HepG2 (cell line): ENCODE data around the gene ZBTB20. TPM values are rescaled to one million over a fixed set of nuclear protein-coding genes. Genes with fewer than 3 reads are reported as not detected.
A peak's percentile ranks its signal among the peaks of the same experiment; 100 is the strongest.

Source experiments
- DR1 ChIP-seq: sonication (generic); formaldehyde crosslinking; IDR thresholded peaks from 2 replicates; pipeline ENCODE4 v1.8.0; 2021; ENCODE audit warnings: mild to moderate bottlenecking, missing genetic modification reagents, inconsistent platforms
- HNF4G ChIP-seq, 2 experiments: sonication (generic) in 1 of 2; formaldehyde crosslinking in 1 of 2; IDR thresholded peaks; 2 replicates each; pipeline versions ENCODE4 v1.4.0 to v1.6.1; 2011 to 2020; ENCODE audit warnings: borderline replicate concordance in 2 of 2, low read depth in 2 of 2, mild to moderate bottlenecking in 2 of 2, low read length in 1 of 2, missing genetic modification reagents in 1 of 2, moderate library complexity in 1 of 2
- POLR2G ChIP-seq: fragments of 200-400 bp; formaldehyde crosslinking; IDR thresholded peaks from 2 replicates; pipeline ENCODE4 v1.6.1; 2018; ENCODE audit warnings: mild to moderate bottlenecking, low read depth, low read length, moderate library complexity
- TMF1 ChIP-seq: sonication (generic); formaldehyde crosslinking; IDR thresholded peaks from 2 replicates; pipeline ENCODE4 v1.8.1; 2022; ENCODE audit warnings: low read depth, missing genetic modification reagents
- ZIK1 ChIP-seq: sonication (generic); formaldehyde crosslinking; IDR thresholded peaks from 2 replicates; pipeline ENCODE4 v1.5.0; 2020; ENCODE audit warnings: mild to moderate bottlenecking, low read depth, missing genetic modification reagents, borderline replicate concordance
- polyA plus RNA-seq, 8 experiments: library from polyadenylated mRNA; depleted of rRNA in 3 of 8; stranded (reverse) in 7 of 8; unstranded in 1 of 8; fragments of >200 nt; fragmentation: Illumina TruSeq in 4 of 8; extraction: Trizol in 4 of 8; gene quantifications; 2 replicates each; pipeline versions ENCODE4 v1.2.1 to v1.2.3, GENCODE V29; 2011 to 2016; ENCODE audit warnings: low read depth in 4 of 8, missing spikeins in 1 of 8, mixed read lengths in 1 of 8; ENCODE audit not compliant: insufficient read depth in 1 of 8
- total RNA-seq, 5 experiments: library from RNA; depleted of rRNA; stranded (reverse); fragments of >200 nt; fragmentation: Illumina TruSeq; extraction: Trizol; gene quantifications; 2 replicates each; pipeline ENCODE4 v1.2.3, GENCODE V29; 2016; ENCODE audit warnings: low read depth in 1 of 5
- TF ChIP-seq, protein P1 (sequence below): sonication (generic); formaldehyde crosslinking; IDR thresholded peaks from 2 replicates; pipeline ENCODE4 v1.4.0; 2020; ENCODE audit warnings: mild to moderate bottlenecking, missing genetic modification reagents, borderline replicate concordance
- TF ChIP-seq, protein P2 (sequence below): IDR thresholded peaks from 2 replicates; pipeline ENCODE4 v1.4.0; 2020; ENCODE audit warnings: mild to moderate bottlenecking, missing genetic modification reagents
- TF ChIP-seq, protein P3 (sequence below), 2 experiments: sonication (generic) in 1 of 2; formaldehyde crosslinking in 1 of 2; IDR thresholded peaks; 2 replicates each; pipeline versions ENCODE4 v1.6.1 to v1.9.0; 2014 to 2022; ENCODE audit warnings: antibody characterized with exemption in 1 of 2, borderline replicate concordance in 1 of 2, inconsistent platforms in 1 of 2, low read depth in 1 of 2, missing genetic modification reagents in 1 of 2
- TF ChIP-seq, protein P4 (sequence below): IDR thresholded peaks from 2 replicates; pipeline ENCODE4 v1.6.1; 2016; ENCODE audit warnings: low read depth, control low read depth
- TF ChIP-seq, protein P5 (sequence below): sonication (generic); formaldehyde crosslinking; conservative IDR thresholded peaks from 2 replicates; pipeline ENCODE4 v1.4.0; 2020; ENCODE audit warnings: missing genetic modification reagents

ZBTB20 gene
- total and polyA plus RNA-seq, 2 of the 13 experiments (the other 11 are each of a cell fraction or from before 2014, with no cell fraction given) = 1.9 to 8.8 TPM

DNA sequence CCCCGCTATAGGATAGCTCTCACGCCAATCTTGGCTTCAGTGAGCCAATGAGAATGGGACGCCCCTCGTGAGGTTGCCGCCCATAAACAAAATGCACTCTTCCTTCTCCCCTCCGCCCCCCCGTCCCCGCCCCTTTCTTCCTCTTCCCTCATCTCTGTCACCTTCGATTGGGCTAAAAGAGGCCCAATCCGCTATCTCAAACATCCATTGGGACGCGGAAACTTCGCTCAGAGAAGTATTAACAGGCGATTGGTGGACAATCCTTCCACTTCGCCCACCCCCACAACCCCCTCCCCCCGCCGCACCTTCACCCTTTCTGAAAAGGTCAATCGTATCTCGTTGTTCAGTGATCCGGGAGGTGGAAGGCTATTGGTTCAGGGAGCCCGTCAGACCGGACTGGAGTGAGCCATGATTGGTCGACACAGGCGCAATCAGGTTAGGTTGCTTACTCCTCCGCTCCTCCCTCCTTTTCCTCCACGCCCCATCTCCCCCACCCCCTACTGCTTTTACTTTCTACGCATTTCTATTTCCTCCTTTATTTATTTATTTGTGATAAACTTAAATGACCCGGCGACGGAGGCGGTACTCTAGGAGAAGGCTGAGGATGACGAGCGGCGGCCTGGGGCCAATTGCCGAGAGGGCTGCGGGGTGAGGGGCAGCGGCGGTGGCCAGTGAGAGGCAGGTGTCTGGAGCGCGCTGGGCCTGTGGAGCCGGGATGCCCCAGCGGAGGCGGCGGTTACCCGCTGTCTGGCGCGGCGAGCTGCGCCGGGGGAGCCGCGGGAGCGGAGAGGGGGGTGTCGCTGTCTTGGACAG is 447 bp upstream of the ZBTB20 start (continued):
- TF ChIP-seq, protein P1, sequence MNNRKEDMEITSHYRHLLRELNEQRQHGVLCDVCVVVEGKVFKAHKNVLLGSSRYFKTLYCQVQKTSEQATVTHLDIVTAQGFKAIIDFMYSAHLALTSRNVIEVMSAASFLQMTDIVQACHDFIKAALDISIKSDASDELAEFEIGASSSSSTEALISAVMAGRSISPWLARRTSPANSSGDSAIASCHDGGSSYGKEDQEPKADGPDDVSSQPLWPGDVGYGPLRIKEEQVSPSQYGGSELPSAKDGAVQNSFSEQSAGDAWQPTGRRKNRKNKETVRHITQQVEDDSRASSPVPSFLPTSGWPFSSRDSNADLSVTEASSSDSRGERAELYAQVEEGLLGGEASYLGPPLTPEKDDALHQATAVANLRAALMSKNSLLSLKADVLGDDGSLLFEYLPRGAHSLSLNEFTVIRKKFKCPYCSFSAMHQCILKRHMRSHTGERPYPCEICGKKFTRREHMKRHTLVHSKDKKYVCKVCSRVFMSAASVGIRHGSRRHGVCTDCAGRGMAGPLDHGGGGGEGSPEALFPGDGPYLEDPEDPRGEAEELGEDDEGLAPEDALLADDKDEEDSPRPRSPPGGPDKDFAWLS (CRISPR knock-in tag) = no peak
- TF ChIP-seq POLR2G = peak; percentile 76
- no peak for TF ChIP-seq TMF1
- TF ChIP-seq HNF4G (IDR thresholded peaks at IDR 0.05; ENCODE audit: borderline replicate concordance, low read depth, low read length) = no peak
- TF ChIP-seq HNF4G (CRISPR knock-in tag; IDR thresholded peaks at IDR 0.05; ENCODE audit: borderline replicate concordance, low read depth) = peak; percentile 43; the same call in 1 of the 2 replicates
- no peak for TF ChIP-seq DR1 (CRISPR knock-in tag)
- TF ChIP-seq, protein P2, sequence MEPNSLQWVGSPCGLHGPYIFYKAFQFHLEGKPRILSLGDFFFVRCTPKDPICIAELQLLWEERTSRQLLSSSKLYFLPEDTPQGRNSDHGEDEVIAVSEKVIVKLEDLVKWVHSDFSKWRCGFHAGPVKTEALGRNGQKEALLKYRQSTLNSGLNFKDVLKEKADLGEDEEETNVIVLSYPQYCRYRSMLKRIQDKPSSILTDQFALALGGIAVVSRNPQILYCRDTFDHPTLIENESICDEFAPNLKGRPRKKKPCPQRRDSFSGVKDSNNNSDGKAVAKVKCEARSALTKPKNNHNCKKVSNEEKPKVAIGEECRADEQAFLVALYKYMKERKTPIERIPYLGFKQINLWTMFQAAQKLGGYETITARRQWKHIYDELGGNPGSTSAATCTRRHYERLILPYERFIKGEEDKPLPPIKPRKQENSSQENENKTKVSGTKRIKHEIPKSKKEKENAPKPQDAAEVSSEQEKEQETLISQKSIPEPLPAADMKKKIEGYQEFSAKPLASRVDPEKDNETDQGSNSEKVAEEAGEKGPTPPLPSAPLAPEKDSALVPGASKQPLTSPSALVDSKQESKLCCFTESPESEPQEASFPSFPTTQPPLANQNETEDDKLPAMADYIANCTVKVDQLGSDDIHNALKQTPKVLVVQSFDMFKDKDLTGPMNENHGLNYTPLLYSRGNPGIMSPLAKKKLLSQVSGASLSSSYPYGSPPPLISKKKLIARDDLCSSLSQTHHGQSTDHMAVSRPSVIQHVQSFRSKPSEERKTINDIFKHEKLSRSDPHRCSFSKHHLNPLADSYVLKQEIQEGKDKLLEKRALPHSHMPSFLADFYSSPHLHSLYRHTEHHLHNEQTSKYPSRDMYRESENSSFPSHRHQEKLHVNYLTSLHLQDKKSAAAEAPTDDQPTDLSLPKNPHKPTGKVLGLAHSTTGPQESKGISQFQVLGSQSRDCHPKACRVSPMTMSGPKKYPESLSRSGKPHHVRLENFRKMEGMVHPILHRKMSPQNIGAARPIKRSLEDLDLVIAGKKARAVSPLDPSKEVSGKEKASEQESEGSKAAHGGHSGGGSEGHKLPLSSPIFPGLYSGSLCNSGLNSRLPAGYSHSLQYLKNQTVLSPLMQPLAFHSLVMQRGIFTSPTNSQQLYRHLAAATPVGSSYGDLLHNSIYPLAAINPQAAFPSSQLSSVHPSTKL (CRISPR knock-in tag) = 0 out of 2 replicates have a peak, but pooled peaks have one; percentile 37
- no peak for TF ChIP-seq ZIK1 (CRISPR knock-in tag)
- TF ChIP-seq, protein P3, sequence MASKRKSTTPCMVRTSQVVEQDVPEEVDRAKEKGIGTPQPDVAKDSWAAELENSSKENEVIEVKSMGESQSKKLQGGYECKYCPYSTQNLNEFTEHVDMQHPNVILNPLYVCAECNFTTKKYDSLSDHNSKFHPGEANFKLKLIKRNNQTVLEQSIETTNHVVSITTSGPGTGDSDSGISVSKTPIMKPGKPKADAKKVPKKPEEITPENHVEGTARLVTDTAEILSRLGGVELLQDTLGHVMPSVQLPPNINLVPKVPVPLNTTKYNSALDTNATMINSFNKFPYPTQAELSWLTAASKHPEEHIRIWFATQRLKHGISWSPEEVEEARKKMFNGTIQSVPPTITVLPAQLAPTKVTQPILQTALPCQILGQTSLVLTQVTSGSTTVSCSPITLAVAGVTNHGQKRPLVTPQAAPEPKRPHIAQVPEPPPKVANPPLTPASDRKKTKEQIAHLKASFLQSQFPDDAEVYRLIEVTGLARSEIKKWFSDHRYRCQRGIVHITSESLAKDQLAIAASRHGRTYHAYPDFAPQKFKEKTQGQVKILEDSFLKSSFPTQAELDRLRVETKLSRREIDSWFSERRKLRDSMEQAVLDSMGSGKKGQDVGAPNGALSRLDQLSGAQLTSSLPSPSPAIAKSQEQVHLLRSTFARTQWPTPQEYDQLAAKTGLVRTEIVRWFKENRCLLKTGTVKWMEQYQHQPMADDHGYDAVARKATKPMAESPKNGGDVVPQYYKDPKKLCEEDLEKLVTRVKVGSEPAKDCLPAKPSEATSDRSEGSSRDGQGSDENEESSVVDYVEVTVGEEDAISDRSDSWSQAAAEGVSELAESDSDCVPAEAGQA (IDR thresholded peaks at IDR 0.05; ENCODE audit: low read depth) = no peak
- TF ChIP-seq, protein P3 (CRISPR knock-in tag; IDR thresholded peaks at IDR 0.05; ENCODE audit: borderline replicate concordance) = no peak
- TF ChIP-seq, protein P4, sequence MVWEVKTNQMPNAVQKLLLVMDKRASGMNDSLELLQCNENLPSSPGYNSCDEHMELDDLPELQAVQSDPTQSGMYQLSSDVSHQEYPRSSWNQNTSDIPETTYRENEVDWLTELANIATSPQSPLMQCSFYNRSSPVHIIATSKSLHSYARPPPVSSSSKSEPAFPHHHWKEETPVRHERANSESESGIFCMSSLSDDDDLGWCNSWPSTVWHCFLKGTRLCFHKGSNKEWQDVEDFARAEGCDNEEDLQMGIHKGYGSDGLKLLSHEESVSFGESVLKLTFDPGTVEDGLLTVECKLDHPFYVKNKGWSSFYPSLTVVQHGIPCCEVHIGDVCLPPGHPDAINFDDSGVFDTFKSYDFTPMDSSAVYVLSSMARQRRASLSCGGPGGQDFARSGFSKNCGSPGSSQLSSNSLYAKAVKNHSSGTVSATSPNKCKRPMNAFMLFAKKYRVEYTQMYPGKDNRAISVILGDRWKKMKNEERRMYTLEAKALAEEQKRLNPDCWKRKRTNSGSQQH (CRISPR knock-in tag) = no peak
- TF ChIP-seq, protein P5, sequence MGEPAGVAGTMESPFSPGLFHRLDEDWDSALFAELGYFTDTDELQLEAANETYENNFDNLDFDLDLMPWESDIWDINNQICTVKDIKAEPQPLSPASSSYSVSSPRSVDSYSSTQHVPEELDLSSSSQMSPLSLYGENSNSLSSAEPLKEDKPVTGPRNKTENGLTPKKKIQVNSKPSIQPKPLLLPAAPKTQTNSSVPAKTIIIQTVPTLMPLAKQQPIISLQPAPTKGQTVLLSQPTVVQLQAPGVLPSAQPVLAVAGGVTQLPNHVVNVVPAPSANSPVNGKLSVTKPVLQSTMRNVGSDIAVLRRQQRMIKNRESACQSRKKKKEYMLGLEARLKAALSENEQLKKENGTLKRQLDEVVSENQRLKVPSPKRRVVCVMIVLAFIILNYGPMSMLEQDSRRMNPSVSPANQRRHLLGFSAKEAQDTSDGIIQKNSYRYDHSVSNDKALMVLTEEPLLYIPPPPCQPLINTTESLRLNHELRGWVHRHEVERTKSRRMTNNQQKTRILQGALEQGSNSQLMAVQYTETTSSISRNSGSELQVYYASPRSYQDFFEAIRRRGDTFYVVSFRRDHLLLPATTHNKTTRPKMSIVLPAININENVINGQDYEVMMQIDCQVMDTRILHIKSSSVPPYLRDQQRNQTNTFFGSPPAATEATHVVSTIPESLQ (CRISPR knock-in tag) = no peak
